Measurements from ENCODE around the gene IQGAP2. TPM values are rescaled to one million over a fixed set of nuclear protein-coding genes. Genes with fewer than 3 reads are reported as not detected.
A peak's percentile ranks its signal among the peaks of the same experiment; 100 is the strongest.

Gene IQGAP2
- total RNA-seq, 1 donor from 2014 or later, result 110 TPM

GRCh38 chr5:76553251-76553650 lies 150.2 kb downstream of the IQGAP2 start:
- DNase-seq (ENCODE audit: low spot score), result no peak
- ATAC-seq, result no peak

- no peak for ATAC-seq
- no peak for DNase-seq (ENCODE audit: low spot score)
Observed at GRCh38 chr5:76555114-76555513, 152.0 kb downstream of the IQGAP2 start.

- DNase-seq (ENCODE audit: low spot score) (no peak), ATAC-seq (no peak)
Observed at GRCh38 chr5:76555717-76556116, 152.6 kb downstream of the IQGAP2 start.

- ATAC-seq, result no peak
Observed at GRCh38 chr5:76556511-76557221, 153.6 kb downstream of the IQGAP2 start.

GRCh38 chr5:76560952-76561891 lies 158.1 kb downstream of the IQGAP2 start:
- DNase-seq (ENCODE audit: low spot score) (no peak), ATAC-seq (peak; percentile 60)

More at GRCh38 chr5:76556511-76557221, 153.6 kb downstream of the IQGAP2 start:
- no peak for DNase-seq (ENCODE audit: low spot score)

- no peak for DNase-seq (ENCODE audit: low spot score)
- peak; percentile 70 for ATAC-seq
Observed at GRCh38 chr5:76561959-76562358, 158.9 kb downstream of the IQGAP2 start.

- ATAC-seq (no peak), DNase-seq (ENCODE audit: low spot score) (no peak)
Observed at GRCh38 chr5:76565009-76565408, 161.9 kb downstream of the IQGAP2 start.

- DNase-seq (ENCODE audit: low spot score) (no peak), ATAC-seq (no peak)
Observed at GRCh38 chr5:76570153-76570552, 167.1 kb downstream of the IQGAP2 start.

GRCh38 chr5:76571559-76571958 lies 168.5 kb downstream of the IQGAP2 start:
- DNase-seq (ENCODE audit: low spot score) (no peak), ATAC-seq (no peak)

- ATAC-seq, result no peak
Observed at GRCh38 chr5:76576450-76576849, 173.4 kb downstream of the IQGAP2 start.

GRCh38 chr5:76576996-76577395 lies 173.9 kb downstream of the IQGAP2 start:
- DNase-seq (ENCODE audit: low spot score) (no peak), ATAC-seq (no peak)

More at GRCh38 chr5:76576450-76576849, 173.4 kb downstream of the IQGAP2 start:
- DNase-seq (ENCODE audit: low spot score), result no peak

GRCh38 chr5:76579166-76579937 lies 176.3 kb downstream of the IQGAP2 start:
- DNase-seq (ENCODE audit: low spot score), result no peak

GRCh38 chr5:76580981-76581380 lies 177.9 kb downstream of the IQGAP2 start:
- ATAC-seq (peak; percentile 15), DNase-seq (ENCODE audit: low spot score) (no peak)

More at GRCh38 chr5:76579166-76579937, 176.3 kb downstream of the IQGAP2 start:
- ATAC-seq, result no peak

GRCh38 chr5:76582230-76583162 lies 179.4 kb downstream of the IQGAP2 start:
- ATAC-seq, result peak; percentile 41

GRCh38 chr5:76583163-76584047 lies 180.3 kb downstream of the IQGAP2 start:
- ATAC-seq (peak; percentile 59), DNase-seq (ENCODE audit: low spot score) (no peak)

More at GRCh38 chr5:76582230-76583162, 179.4 kb downstream of the IQGAP2 start:
- no peak for DNase-seq (ENCODE audit: low spot score)

- DNase-seq (ENCODE audit: low spot score), result no peak
- no peak for ATAC-seq
Observed at GRCh38 chr5:76585783-76586217, 182.7 kb downstream of the IQGAP2 start.

GRCh38 chr5:76586531-76586930 lies 183.4 kb downstream of the IQGAP2 start:
- ATAC-seq, result no peak
- DNase-seq (ENCODE audit: low spot score), result no peak

GRCh38 chr5:76590027-76590426 lies 186.9 kb downstream of the IQGAP2 start:
- ATAC-seq, result no peak

GRCh38 chr5:76591366-76591765 lies 188.3 kb downstream of the IQGAP2 start:
- ATAC-seq, result no peak
- DNase-seq (ENCODE audit: low spot score), result no peak

More at GRCh38 chr5:76590027-76590426, 186.9 kb downstream of the IQGAP2 start:
- DNase-seq (ENCODE audit: low spot score), result no peak

Measured in left lobe of liver (tissue), 2 donors.